ENCODE measurements around the gene COLEC11.
"Not testable (repeated sequence)": the region's sequence is repeated elsewhere in the genome, so short reads cannot be mapped to it uniquely, and the experiment has no call there.

The COLEC11 gene

DNA sequence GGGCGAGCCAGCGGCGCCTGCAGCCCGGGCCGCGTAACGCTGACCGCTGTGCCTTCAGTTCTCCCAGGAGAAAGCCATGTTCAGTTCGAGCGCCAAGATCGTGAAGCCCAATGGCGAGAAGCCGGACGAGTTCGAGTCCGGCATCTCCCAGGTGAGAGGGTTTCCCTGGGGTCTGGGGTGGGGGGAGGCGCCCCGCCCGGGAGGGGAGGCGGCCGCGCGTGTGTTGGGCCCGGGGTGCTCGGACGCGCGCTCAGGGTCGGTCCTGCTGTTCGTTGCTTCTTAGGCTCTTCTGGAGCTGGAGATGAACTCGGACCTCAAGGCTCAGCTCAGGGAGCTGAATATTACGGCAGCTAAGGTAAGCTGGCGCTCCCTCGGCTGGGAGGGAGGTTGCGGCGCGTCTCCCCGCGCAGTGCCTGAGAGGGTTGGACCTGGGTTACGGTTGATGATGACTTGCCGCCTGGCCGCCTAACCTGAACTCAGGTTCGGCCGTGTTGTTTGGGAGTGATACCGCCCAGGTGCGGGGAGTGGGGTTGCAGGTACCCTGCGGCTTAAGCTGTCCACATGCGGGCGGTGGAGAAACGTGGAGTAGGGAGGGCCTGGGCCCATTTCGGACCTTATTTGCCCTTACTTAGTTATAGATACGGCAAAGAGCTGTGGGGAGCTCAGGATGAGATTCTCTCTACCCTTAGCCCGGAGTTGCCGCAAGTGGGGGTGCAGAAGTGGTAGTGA lies 19.2 kb upstream of the COLEC11 start:
- peak; percentile 30 to 55 (median 37) for DNase-seq
- no peaks in the 10 kb centered on the region for H3K9me3 Mint-ChIP-seq
- peak overlapping the region; percentile 90 to 95 for H3K4me3 Mint-ChIP-seq
- H3K4me1 Mint-ChIP-seq (ENCODE audit: low read depth in 2 of 2): peaks cover 37 to 48% of the 10 kb centered on the region in 2 donors
- H3K27me3 Mint-ChIP-seq: no peaks in the 10 kb centered on the region
- ATAC-seq (replicated peaks): peak; percentile 46
- H3K27ac Mint-ChIP-seq: peak overlapping the region; percentile 98
- H3K36me3 Mint-ChIP-seq (ENCODE audit: insufficient read depth): peaks cover 59% of the 10 kb centered on the region

DNA sequence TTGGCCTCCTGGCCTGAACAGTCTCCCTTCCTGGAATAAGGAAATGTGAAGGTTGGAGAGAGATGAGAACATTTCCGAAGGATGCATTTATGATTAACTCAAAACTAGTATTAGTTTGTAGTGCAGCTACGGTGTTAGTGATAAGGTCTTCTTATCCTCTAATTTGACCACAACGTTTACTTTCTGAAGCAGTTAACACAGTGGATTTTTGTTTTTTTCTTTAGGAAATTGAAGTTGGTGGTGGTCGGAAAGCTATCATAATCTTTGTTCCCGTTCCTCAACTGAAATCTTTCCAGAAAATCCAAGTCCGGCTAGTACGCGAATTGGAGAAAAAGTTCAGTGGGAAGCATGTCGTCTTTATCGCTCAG lies 18.7 kb upstream of the COLEC11 start:
- not testable (repeated sequence) for H3K27me3 Mint-ChIP-seq; ATAC-seq (replicated peaks); DNase-seq; H3K9me3 Mint-ChIP-seq
- H3K36me3 Mint-ChIP-seq (ENCODE audit: insufficient read depth): peaks cover 65% of the 10 kb centered on the region
- peak overlapping the region; percentile 90 to 95 for H3K4me3 Mint-ChIP-seq
- peak overlapping the region; percentile 98 for H3K27ac Mint-ChIP-seq
- H3K4me1 Mint-ChIP-seq (ENCODE audit: low read depth in 2 of 2): peaks cover 37 to 49% of the 10 kb centered on the region in 2 donors

DNA sequence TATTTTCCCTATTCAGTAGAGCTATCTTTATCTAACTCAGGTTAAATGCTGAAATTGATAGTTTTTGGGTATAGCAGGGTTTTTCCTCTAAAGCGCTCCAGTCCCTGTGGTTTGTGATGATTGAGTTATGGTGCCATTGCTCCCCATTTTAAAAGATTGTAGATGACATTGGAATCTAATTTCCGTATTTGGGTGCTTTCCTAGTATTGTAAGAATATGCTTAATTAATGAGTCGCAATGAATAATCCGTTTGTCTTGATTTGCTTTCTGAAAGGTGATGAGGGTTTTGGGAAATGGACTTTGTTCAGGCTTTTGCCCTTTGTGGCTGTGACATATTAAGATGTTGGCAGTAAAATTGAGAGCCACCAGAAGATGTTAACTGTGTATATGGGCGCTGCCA lies 15.9 kb upstream of the COLEC11 start:
- Mint-ChIP-seq H3K9me3 (no peaks in the 10 kb centered on the region), H3K27me3 (no peaks in the 10 kb centered on the region), H3K27ac (peak overlapping the region; percentile 98), H3K4me3 (no peak overlapping the region), H3K4me1 (ENCODE audit: low read depth in 2 of 2) (peaks cover 37 to 49% of the 10 kb centered on the region in 2 donors), H3K36me3 (ENCODE audit: insufficient read depth) (peaks cover 86% of the 10 kb centered on the region)
- DNase-seq (no peak), ATAC-seq (replicated peaks) (no peak)

DNA sequence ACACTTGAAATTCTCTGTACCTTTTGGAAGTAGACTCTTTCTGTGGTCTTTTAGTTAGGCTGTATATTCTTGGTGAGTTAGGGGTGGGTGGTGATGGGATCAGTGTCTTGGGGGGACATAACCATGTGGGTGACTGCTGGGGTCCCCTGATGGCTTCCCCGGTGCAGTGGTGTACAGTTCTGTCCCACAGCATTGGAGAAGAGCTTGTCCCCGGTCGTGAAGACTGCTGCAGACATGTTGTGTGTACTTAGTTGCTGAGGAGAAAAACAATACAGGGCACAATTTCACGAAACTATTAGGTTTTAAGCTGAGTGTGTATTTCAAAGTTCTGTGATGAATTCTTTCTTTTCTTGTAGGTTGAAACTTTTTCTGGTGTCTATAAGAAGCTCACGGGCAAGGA lies 14.5 kb upstream of the COLEC11 start:
- peaks cover 35 to 44% of the 10 kb centered on the region in 2 donors for H3K4me1 Mint-ChIP-seq (ENCODE audit: low read depth in 2 of 2)
- peaks cover 82% of the 10 kb centered on the region for H3K36me3 Mint-ChIP-seq (ENCODE audit: insufficient read depth)
- H3K27ac Mint-ChIP-seq: peak overlapping the region in 1 of 2 donors; percentile 55
- H3K27me3 Mint-ChIP-seq: no peaks in the 10 kb centered on the region
- DNase-seq (no peak), ATAC-seq (replicated peaks) (no peak)
- no peaks in the 10 kb centered on the region for H3K9me3 Mint-ChIP-seq
- no peak overlapping the region for H3K4me3 Mint-ChIP-seq

DNA sequence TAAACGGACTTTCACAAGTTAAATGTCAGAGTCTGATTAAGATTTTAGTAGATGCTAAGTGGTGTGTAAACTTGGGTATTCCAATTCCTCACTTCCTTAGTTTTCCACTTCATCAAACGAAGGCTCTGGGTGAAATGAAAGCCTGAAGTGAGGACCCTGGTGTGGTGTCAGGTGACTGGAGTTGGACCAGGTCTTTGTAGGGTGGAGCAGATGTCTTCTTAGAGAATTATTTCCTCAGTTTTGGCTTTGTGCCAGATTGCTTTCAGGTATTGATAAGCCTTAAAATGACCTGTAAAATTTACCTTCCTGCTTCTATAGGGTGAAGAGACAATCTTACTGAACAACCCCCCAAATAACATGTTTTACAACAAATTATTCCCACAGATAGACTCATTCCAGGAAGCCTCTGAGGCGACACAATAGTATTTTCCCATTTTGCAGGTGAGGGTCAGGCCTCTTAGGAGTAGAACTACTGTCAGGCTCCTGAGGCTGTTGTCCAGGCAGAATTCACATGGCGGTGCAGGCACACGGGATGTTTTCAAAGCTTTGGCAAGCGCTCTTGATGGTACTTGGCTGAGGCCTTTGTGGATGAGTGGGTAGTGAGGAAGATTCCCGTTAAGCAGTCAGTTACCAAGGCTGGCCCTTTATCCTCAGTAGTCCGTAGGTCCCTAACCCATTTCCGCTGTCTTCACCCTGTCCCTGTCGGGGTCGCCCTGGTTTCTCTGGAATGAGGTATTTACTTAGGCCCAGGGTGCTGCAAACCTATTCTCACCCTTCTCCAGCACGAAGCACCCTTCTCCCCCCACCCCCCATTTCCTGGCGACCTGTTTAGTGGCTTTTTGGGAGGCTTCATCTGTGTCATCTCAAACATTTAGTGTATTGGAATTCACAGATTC lies 13.3 kb upstream of the COLEC11 start:
- ATAC-seq (replicated peaks) (no peak), DNase-seq (no peak)
- H3K27ac Mint-ChIP-seq: no peak overlapping the region
- peaks cover 71% of the 10 kb centered on the region for H3K36me3 Mint-ChIP-seq (ENCODE audit: insufficient read depth)
- no peaks in the 10 kb centered on the region for H3K9me3 Mint-ChIP-seq
- no peak overlapping the region for H3K4me3 Mint-ChIP-seq
- H3K27me3 Mint-ChIP-seq: no peaks in the 10 kb centered on the region
- peaks cover 26 to 34% of the 10 kb centered on the region in 2 donors for H3K4me1 Mint-ChIP-seq (ENCODE audit: low read depth in 2 of 2)

DNA sequence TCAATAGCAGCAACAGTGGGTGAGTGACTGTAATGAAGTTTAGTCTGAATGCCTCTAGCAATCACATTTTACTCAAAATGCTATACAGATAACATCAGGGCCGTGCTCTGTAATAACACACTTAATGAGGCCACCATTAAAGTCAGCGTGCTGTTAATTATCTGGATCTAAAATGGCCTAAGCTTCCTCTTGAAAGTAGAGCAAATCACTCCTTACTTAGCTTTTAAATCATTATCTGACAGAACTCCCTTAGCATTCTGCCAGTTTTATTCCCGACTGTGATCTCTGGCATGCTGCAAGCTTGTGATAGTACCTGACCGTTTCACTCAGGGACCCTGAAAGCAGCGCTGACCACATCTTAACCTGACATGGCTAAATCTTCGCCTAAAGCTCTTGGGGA lies 10.8 kb upstream of the COLEC11 start:
- no peaks in the 10 kb centered on the region for H3K27me3 Mint-ChIP-seq
- H3K36me3 Mint-ChIP-seq (ENCODE audit: insufficient read depth): peaks cover 46% of the 10 kb centered on the region
- DNase-seq (no peak), ATAC-seq (replicated peaks) (no peak)
- H3K4me1 Mint-ChIP-seq (ENCODE audit: low read depth in 2 of 2): peaks cover 4 to 14% of the 10 kb centered on the region in 2 donors
- no peaks in the 10 kb centered on the region for H3K9me3 Mint-ChIP-seq
- no peak overlapping the region for H3K27ac Mint-ChIP-seq
- no peak overlapping the region for H3K4me3 Mint-ChIP-seq

DNA sequence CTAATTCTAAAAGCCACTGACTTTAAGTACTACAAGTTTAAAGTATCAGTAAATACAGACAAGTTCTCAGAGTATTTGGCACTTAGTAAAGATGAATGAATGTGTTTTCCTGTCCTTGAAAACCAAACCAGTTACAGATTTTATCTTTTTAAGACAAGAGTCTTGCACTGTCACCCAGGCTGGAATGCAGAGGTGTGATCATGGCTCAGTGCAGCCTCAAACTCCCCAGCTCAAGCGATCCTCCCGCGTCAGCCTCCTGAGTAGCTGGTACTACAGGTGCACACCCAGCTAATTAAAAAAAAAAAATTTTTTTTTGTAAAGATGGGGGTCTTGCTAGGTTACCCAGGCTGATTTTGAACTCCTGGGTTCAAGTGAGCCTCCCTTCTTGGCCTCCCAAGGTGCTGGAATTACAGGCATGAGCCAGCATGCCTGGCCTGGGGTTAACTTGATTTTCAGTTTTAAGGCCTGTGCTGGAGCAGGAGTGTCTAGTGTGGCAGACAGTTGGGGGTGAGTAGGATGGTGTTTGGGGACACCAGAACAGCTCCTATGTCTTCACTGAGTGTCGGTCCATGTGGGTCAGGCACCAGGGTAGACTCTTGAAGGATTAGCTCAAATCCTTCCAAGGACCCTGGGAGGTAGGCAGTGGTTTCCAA lies 10.2 kb upstream of the COLEC11 start:
- Mint-ChIP-seq H3K4me3 (no peak overlapping the region), H3K27me3 (no peaks in the 10 kb centered on the region), H3K4me1 (ENCODE audit: low read depth in 2 of 2) (peaks cover 0 to 8% of the 10 kb centered on the region in 2 donors), H3K9me3 (no peaks in the 10 kb centered on the region), H3K27ac (no peak overlapping the region), H3K36me3 (ENCODE audit: insufficient read depth) (peaks cover 39% of the 10 kb centered on the region)
- ATAC-seq (replicated peaks) (no peak), DNase-seq (no peak)

DNA sequence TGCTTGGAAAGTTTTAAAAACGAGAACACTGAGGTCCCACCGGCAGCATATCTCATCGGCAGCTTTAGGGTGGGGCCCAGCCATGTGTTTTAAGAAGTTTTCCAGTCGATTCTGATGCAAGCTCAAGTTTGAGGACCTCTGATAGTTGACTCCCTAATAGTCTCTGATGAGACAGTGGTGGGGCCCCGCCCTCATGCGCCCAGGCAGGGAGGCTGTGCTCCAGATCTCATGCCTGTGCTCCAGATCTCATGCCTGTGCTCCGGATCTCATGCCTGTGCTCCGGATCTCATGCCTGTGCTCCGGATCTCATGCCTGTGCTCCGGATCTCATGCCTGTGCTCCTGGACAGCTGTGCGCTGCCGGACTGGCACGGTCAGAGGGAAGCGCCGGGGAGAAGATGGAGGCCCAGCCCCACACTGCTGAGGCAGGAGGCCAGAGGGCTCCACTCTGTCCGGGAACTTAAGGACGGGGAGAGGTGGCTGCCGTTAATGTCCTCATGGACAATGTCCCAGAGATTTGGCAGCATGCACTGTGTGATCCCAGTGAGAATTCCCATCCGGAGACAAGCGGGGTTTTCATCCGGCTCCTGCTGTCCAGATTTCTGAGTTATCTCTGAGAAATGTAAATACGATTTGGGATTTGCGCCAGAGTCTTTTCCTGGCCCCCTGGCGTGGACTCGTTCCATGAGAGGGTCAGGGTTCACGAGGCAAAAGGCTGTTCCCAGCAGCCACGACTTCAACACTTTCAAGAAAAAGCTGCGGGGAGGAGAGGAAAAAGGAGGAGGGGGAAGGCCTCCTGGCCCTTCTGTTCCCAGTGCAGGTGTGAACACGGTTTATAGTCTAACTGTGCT lies 9.4 kb upstream of the COLEC11 start:
- H3K9me3 Mint-ChIP-seq: no peaks in the 10 kb centered on the region
- DNase-seq: no peak
- H3K36me3 Mint-ChIP-seq (ENCODE audit: insufficient read depth): peaks cover 32% of the 10 kb centered on the region
- no peaks in the 10 kb centered on the region for H3K27me3 Mint-ChIP-seq
- H3K4me3 Mint-ChIP-seq: no peak overlapping the region
- no peak overlapping the region for H3K27ac Mint-ChIP-seq
- ATAC-seq (replicated peaks): no peak
- peaks cover 0 to 3% of the 10 kb centered on the region in 2 donors for H3K4me1 Mint-ChIP-seq (ENCODE audit: low read depth in 2 of 2)

DNA sequence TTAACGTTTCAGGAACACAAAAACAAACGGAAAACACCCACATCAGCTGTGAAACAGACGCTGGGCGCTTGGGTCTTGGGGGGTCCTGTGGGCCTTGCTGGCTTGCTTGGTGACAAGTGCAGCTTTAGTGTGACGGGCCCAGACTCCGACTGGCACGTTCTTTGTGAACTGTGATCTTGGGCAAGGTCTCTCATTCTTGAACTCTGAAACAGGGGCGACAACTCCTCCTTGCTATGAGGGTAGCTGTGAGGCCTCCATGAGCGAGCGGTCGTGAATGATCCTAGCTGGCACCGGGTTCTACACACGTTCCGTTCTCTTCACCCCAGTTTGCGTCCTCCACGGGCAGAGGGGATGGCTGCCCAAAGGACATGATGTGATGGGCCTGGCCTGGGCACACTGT lies 8.7 kb upstream of the COLEC11 start:
- Mint-ChIP-seq H3K4me3 (no peak overlapping the region), H3K27ac (no peak overlapping the region), H3K4me1 (ENCODE audit: low read depth in 2 of 2) (no peaks in the 10 kb centered on the region), H3K27me3 (no peaks in the 10 kb centered on the region), H3K9me3 (no peaks in the 10 kb centered on the region), H3K36me3 (ENCODE audit: insufficient read depth) (peaks cover 24% of the 10 kb centered on the region)
- ATAC-seq (replicated peaks) (no peak), DNase-seq (no peak)

DNA sequence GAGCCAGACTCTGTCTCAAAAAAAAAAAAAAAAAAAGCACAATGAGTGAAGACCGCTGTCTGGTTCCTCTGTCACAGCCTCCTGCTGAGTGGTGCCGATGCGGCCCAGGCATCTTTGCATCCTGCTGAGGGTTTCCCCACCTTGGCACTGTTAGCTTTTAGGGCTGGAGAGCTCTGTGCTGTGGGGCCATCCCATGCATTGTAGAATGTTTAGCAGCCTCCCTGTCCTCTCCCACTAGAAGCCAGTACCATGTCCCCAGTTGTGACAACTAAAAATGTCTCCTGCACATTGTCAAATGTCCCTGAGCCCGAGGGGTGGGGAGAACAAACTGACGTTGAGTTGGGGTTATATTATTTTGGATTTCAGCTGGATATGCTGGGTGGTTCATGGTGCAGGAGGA lies 7.9 kb upstream of the COLEC11 start:
- Mint-ChIP-seq H3K27me3 (no peaks in the 10 kb centered on the region), H3K9me3 (no peaks in the 10 kb centered on the region), H3K4me3 (no peak overlapping the region), H3K27ac (peak overlapping the region in 1 of 2 donors; percentile 3), H3K36me3 (ENCODE audit: insufficient read depth) (peaks cover 16% of the 10 kb centered on the region), H3K4me1 (ENCODE audit: low read depth in 2 of 2) (no peaks in the 10 kb centered on the region)
- DNase-seq: no peak
- no peak for ATAC-seq (replicated peaks)

DNA sequence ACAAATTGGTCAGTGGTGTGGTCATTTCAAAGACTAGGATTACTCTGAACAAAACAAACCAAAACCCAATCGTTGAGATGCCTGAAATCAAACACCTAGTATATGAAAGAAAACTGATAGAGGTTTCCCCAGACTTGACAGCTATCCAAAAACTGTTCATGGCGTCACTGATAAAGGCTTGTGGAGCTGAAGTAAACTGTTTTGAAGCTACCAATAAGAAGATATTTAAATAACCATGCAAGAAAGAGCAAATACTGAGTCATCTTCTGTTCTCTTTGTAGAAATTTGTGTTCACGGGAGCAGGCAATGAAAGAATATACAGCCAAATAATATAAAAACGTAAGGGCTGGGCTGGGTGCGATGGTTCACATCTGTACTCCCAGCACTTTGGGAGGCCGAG lies 7.5 kb upstream of the COLEC11 start:
- Mint-ChIP-seq H3K4me3 (no peak overlapping the region), H3K36me3 (ENCODE audit: insufficient read depth) (peaks cover 12% of the 10 kb centered on the region), H3K9me3 (no peaks in the 10 kb centered on the region), H3K27ac (peak overlapping the region in 1 of 2 donors; percentile 3), H3K27me3 (no peaks in the 10 kb centered on the region), H3K4me1 (ENCODE audit: low read depth in 2 of 2) (no peaks in the 10 kb centered on the region)
- ATAC-seq (replicated peaks) (no peak), DNase-seq (no peak)

DNA sequence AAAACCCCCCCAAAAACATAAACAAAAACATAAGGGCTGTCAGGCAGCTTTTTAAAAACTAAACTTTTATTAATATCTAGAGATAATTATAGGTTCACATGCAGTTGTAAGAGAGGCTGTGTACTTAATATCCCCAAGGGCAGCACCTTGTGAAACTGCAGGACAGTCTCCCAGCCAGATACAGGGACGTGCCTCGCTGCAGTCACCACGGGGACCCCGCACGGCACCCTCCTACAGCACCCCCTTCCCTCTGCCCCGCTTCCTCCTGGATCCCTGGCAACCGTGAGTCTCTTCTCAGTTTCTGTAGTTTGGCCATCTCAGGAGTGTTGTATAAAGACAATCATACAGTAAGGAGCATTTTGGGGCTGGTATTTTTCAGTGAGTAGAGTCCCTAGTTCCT lies 6.8 kb upstream of the COLEC11 start:
- Mint-ChIP-seq H3K27me3 (no peaks in the 10 kb centered on the region), H3K9me3 (no peaks in the 10 kb centered on the region), H3K4me1 (ENCODE audit: low read depth in 2 of 2) (no peaks in the 10 kb centered on the region), H3K36me3 (ENCODE audit: insufficient read depth) (peaks cover 6% of the 10 kb centered on the region), H3K27ac (no peak overlapping the region), H3K4me3 (no peak overlapping the region)
- no peak for ATAC-seq (replicated peaks)
- DNase-seq: no peak

DNA sequence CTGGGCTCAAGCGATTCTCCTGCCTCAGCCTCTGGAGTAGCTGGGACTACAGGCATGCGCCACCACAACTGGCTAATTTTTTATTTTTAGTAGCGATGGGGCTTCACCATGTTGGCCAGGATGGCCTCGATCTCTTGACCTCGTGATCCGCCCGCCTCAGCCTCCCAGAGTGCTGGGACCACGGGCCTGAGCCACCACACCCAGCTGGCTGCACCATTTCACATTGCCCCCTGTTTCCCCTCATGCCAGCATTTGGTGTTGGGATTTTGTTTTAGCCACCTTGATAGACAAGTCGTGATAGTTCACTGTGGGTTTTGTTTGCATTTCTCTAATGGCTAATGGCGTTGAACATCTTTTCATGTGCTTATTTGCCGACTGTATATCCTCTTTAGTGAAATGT lies 5.8 kb upstream of the COLEC11 start:
- ATAC-seq (replicated peaks): no peak
- Mint-ChIP-seq H3K27ac (no peak overlapping the region), H3K27me3 (no peaks in the 10 kb centered on the region), H3K36me3 (ENCODE audit: insufficient read depth) (peaks cover 3% of the 10 kb centered on the region), H3K4me1 (ENCODE audit: low read depth in 2 of 2) (no peaks in the 10 kb centered on the region), H3K4me3 (no peak overlapping the region), H3K9me3 (no peaks in the 10 kb centered on the region)
- no peak for DNase-seq

Measured in effector memory CD8-positive, alpha-beta T cell (primary cell).